Measurements from ENCODE around the gene C1GALT1C1L. TPM values are rescaled to one million over a fixed set of nuclear protein-coding genes. Genes with fewer than 3 reads are reported as not detected.
A peak's percentile ranks its signal among the peaks of the same experiment; 100 is the strongest.

The C1GALT1C1L gene
- total and polyA plus RNA-seq, 2 of the 13 experiments (the other 11 are each of a cell fraction or from before 2014, with no cell fraction given) = 1.3 to 2.4 TPM

DNA sequence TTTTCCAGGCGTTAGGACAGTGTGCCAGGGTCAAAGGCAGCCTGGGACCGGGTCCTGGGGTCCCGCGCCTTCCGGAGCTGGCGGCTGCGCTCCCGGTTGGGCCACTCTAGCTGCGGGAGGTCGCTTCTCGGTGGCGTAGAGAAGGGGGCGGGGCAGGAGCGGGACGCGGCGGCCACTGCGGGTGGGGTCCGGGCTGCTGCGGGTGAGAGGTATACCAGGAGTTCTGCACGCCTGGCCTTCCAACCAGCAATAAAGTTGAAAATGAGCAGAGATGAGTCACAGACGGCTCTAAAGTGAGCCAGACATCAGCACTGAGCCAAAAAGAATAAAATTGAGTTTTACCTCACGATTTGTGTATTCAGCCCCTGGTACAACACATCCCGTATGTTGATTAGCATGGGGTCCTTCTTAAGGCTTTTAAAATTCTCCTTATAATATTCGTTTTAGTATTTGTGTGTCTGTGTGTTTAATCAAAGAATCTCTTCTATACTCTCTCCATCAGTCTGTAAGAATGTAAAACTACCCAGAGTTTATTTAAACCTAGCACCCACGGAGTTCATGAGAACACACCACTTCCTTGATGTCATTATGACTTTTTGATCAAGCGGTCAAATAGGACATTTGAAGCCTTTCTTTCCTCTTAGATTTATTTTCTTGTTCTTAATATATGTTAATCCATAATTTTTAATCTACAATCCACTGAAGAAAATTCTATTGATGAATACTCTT is at the start of gene C1GALT1C1L (continued):
- TF ChIP-seq STAG1 (CRISPR knock-in tag; IDR thresholded peaks at IDR 0.05) = no peak
- TF ChIP-seq SAP130 (CRISPR knock-in tag; IDR thresholded peaks at IDR 0.05; ENCODE audit: low read depth) = peak; percentile 75; the same call in 1 of the 2 replicates
- peak; percentile 67; the same call in 1 of the 2 replicates for TF ChIP-seq ZNF335 (CRISPR knock-in tag; IDR thresholded peaks at IDR 0.05)
- peak; percentile 53; the same call in 1 of the 2 replicates for TF ChIP-seq ZNF776 (CRISPR knock-in tag; IDR thresholded peaks at IDR 0.05)
- TF ChIP-seq ZNF772 (CRISPR knock-in tag; IDR thresholded peaks at IDR 0.05) = peak; percentile 64; the same call in 1 of the 2 replicates
- peak; percentile 80; the same call in 1 of the 2 replicates for TF ChIP-seq MTF2 (CRISPR knock-in tag; IDR thresholded peaks at IDR 0.05; ENCODE audit: borderline replicate concordance)
- TF ChIP-seq E2F2 (CRISPR knock-in tag; IDR thresholded peaks at IDR 0.05; ENCODE audit: borderline replicate concordance) = no peak
- TF ChIP-seq, protein P1, sequence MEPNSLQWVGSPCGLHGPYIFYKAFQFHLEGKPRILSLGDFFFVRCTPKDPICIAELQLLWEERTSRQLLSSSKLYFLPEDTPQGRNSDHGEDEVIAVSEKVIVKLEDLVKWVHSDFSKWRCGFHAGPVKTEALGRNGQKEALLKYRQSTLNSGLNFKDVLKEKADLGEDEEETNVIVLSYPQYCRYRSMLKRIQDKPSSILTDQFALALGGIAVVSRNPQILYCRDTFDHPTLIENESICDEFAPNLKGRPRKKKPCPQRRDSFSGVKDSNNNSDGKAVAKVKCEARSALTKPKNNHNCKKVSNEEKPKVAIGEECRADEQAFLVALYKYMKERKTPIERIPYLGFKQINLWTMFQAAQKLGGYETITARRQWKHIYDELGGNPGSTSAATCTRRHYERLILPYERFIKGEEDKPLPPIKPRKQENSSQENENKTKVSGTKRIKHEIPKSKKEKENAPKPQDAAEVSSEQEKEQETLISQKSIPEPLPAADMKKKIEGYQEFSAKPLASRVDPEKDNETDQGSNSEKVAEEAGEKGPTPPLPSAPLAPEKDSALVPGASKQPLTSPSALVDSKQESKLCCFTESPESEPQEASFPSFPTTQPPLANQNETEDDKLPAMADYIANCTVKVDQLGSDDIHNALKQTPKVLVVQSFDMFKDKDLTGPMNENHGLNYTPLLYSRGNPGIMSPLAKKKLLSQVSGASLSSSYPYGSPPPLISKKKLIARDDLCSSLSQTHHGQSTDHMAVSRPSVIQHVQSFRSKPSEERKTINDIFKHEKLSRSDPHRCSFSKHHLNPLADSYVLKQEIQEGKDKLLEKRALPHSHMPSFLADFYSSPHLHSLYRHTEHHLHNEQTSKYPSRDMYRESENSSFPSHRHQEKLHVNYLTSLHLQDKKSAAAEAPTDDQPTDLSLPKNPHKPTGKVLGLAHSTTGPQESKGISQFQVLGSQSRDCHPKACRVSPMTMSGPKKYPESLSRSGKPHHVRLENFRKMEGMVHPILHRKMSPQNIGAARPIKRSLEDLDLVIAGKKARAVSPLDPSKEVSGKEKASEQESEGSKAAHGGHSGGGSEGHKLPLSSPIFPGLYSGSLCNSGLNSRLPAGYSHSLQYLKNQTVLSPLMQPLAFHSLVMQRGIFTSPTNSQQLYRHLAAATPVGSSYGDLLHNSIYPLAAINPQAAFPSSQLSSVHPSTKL (CRISPR knock-in tag; IDR thresholded peaks at IDR 0.05) = peak; percentile 59
- TF ChIP-seq PHF21A (CRISPR knock-in tag; IDR thresholded peaks at IDR 0.05) = peak; percentile 42; the same call in 1 of the 2 replicates
- TF ChIP-seq ZNF782 (CRISPR knock-in tag; IDR thresholded peaks at IDR 0.05; ENCODE audit: borderline replicate concordance) = 0 out of 2 replicates have a peak, but pooled peaks have one; percentile 69
- TF ChIP-seq RXRB (CRISPR knock-in tag; IDR thresholded peaks at IDR 0.05; ENCODE audit: borderline replicate concordance) = peak; percentile 49; the same call in 1 of the 2 replicates
- peak; percentile 35; the same call in 1 of the 2 replicates for TF ChIP-seq ZNF143 (CRISPR knock-in tag; IDR thresholded peaks at IDR 0.05)
- TF ChIP-seq, protein P2, sequence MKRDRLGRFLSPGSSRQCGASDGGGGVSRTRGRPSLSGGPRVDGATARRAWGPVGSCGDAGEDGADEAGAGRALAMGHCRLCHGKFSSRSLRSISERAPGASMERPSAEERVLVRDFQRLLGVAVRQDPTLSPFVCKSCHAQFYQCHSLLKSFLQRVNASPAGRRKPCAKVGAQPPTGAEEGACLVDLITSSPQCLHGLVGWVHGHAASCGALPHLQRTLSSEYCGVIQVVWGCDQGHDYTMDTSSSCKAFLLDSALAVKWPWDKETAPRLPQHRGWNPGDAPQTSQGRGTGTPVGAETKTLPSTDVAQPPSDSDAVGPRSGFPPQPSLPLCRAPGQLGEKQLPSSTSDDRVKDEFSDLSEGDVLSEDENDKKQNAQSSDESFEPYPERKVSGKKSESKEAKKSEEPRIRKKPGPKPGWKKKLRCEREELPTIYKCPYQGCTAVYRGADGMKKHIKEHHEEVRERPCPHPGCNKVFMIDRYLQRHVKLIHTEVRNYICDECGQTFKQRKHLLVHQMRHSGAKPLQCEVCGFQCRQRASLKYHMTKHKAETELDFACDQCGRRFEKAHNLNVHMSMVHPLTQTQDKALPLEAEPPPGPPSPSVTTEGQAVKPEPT (CRISPR knock-in tag; IDR thresholded peaks at IDR 0.05; ENCODE audit: low read depth) = no peak
- peak; percentile 52; the same call in 1 of the 2 replicates for TF ChIP-seq ZBED4 (CRISPR knock-in tag; IDR thresholded peaks at IDR 0.05; ENCODE audit: borderline replicate concordance)
- no peak for TF ChIP-seq SOX13 (IDR thresholded peaks at IDR 0.05)
- TF ChIP-seq SOX13 (CRISPR knock-in tag; conservative IDR thresholded peaks at IDR 0.05 in 1 of 2, IDR thresholded peaks at IDR 0.05 in 1 of 2) = no peak
- TF ChIP-seq XRCC5 (optimal IDR thresholded peaks at IDR 0.05; ENCODE audit: low read length) = peak; percentile 75
- TF ChIP-seq ZNF460 (CRISPR knock-in tag; IDR thresholded peaks at IDR 0.05; ENCODE audit: borderline replicate concordance) = no peak
